Measurements from ENCODE around the gene OSTM1.

GRCh38 chr6:108031968-108032367 lies 42.6 kb downstream of the OSTM1 start:
- TF ChIP-seq POLR2A (IDR thresholded peaks at IDR 0.05): no peak
- TF ChIP-seq CTCF (IDR thresholded peaks at IDR 0.05): no peak

Data from testis (tissue), 2 donors.